GM10248 (cell line): ENCODE results near the gene PADI1.
A peak's percentile ranks its signal among the peaks of the same experiment; 100 is the strongest.

ENCODE experiments used
- CTCF ChIA-PET: fragments of 300-600 bp; sonication (Branson Sonifier 250); formaldehyde crosslinking; extraction: SDS; loops from one replicate; lab custom pipeline; 2021; ENCODE audit warnings: antibody characterized with exemption; lab: Yijun Ruan, JAX
- POLR2A ChIA-PET: fragments of 350-650 bp; sonication (Branson Sonifier 250); formaldehyde crosslinking; extraction: SDS; loops from one replicate; lab custom pipeline; 2020; ENCODE audit warnings: antibody characterized with exemption; lab: Yijun Ruan, JAX
- DNase-seq: peaks from one replicate; pipeline ENCODE4 v3.0.0; 2012; ENCODE audit errors: extremely low spot score
- CTCF ChIP-seq: IDR thresholded peaks from 2 replicates; pipeline ENCODE4 v1.5.1; 2012; ENCODE audit warnings: mild to moderate bottlenecking, low read depth; ENCODE audit errors: extremely low read depth, missing control alignments, control extremely low read depth

PADI1 gene

GRCh38 chr1:17206196-17206595 lies 1.3 kb downstream of the PADI1 start:
- ChIA-PET CTCF (interaction anchor here (1.7 to 2.2 kb wide), 2 partner anchors 20 to 31 kb away, joined by 4 to 9 read pairs; no protein-coding TSS in a partner anchor), POLR2A (interaction anchor here (0.6 kb wide), 1 partner anchor 15 kb away, joined by 3 read pairs; no protein-coding TSS in a partner anchor)
- no peak for TF ChIP-seq CTCF
- DNase-seq: no peak

- CTCF ChIA-PET: interaction anchor here (1.0 to 2.2 kb wide), 6 partner anchors 14 to 54 kb away, joined by 3 to 9 read pairs (median 4); no protein-coding TSS in a partner anchor
- peak; percentile 58 for DNase-seq
- TF ChIP-seq CTCF: no peak
- POLR2A ChIA-PET: no interaction called here
Measured at GRCh38 chr1:17207046-17207445, 2.1 kb downstream of the PADI1 start.

GRCh38 chr1:17207540-17207939 lies 2.6 kb downstream of the PADI1 start:
- POLR2A ChIA-PET: no interaction called here
- no peak for TF ChIP-seq CTCF
- CTCF ChIA-PET: interaction anchor here (1.0 to 2.2 kb wide), 6 partner anchors 14 to 54 kb away, joined by 3 to 9 read pairs (median 4); no protein-coding TSS in a partner anchor
- no peak for DNase-seq

GRCh38 chr1:17207966-17208418 lies 3.1 kb downstream of the PADI1 start:
- ChIA-PET CTCF (interaction anchor here (1.0 to 2.2 kb wide), 5 partner anchors 15 to 55 kb away, joined by 3 to 9 read pairs (median 4); no protein-coding TSS in a partner anchor), POLR2A (no interaction called here)
- DNase-seq: peak; percentile 81
- no peak for TF ChIP-seq CTCF

GRCh38 chr1:17208546-17208945 lies 3.6 kb downstream of the PADI1 start:
- DNase-seq: no peak
- ChIA-PET POLR2A (no interaction called here), CTCF (no interaction called here)
- TF ChIP-seq CTCF: no peak

- CTCF ChIA-PET: interaction anchor here (0.7 kb wide), 1 partner anchor 84 kb away, joined by 3 read pairs; no protein-coding TSS in a partner anchor
- TF ChIP-seq CTCF: no peak
- POLR2A ChIA-PET: no interaction called here
- no peak for DNase-seq
Measured at GRCh38 chr1:17209430-17209829, 4.5 kb downstream of the PADI1 start.

GRCh38 chr1:17210176-17210575 lies 5.2 kb downstream of the PADI1 start:
- TF ChIP-seq CTCF: no peak
- POLR2A ChIA-PET: no interaction called here
- CTCF ChIA-PET: no interaction called here
- DNase-seq: no peak
